NK-92 (cell line): Measurements from ENCODE around the gene CD70.
"Not testable (repeated sequence)": the region's sequence is repeated elsewhere in the genome, so short reads cannot be mapped to it uniquely, and the experiment has no call there.

ENCODE experiments used
- DNase-seq: peaks from one replicate; lab custom pipeline; 2025; ENCODE audit not compliant: unreplicated experiment; lab: John Stamatoyannopoulos, UW

The CD70 gene

GRCh38 chr19:6572217-6572616, 18.7 kb downstream of the CD70 start:
- DNase-seq = no peak

DNA sequence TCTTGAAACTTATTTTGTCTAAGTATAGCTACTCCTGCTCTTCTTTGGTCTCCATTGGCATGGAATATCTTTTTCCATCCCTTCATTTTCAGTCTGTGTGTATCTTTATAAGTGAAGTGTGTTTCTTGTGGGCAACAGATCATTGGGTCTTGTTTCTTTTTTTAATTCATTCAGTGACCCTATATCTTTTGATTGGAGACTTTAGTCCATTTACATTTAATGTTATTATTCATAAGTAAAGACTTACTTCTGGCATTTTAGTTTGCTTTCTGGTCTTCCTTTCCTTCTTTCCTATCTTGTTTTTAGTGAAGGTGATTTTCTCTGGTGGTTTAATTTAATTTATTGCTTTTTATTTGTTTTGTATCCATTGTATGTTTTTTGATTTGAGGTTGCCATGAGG, 19.8 kb downstream of the CD70 start:
- no peak for DNase-seq

DNA sequence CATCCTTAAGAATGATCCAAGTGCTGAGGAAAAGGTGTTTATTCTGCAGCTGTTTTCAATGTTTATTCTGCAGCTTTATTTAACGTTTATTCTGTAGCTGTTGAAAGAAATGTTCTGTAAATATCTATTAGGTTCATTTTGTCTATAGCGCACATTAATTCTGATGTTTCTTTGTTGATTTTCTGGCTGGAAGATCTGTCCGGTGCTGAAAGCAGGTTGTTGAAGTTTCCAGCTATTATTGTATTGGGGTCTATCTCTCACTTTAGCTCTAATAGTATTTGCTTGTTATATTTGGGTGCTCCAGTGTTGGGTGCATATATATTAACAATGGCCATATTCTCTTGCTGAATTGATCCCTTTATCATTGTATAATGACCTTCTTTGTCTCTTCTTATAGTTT, 20.2 kb downstream of the CD70 start:
- DNase-seq = no peak

DNA sequence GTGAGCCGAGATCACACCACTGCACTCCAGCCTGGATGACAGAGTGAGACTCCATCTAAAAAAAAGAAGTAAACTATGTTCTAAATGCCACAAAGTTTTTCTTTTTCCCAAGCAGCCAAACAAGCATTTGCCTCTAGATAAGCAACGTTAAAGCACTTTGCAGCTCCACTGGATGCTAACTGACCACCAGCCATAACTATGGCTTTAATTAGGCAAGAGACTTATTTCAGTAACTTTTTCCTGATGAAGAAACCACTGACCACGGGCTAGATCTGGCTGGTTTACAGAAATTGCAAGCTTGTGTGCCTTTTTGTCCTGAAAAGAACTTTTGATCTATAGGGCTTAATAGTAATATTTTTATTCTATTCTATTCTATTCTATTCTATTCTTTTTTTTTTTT, 22.1 kb downstream of the CD70 start:
- no peak for DNase-seq

GRCh38 chr19:6568010-6568526, 22.9 kb downstream of the CD70 start:
- no peak for DNase-seq

GRCh38 chr19:6566727-6567126, 24.2 kb downstream of the CD70 start:
- DNase-seq = not testable (repeated sequence)

- DNase-seq = no peak
Observed at GRCh38 chr19:6564393-6564792, 26.6 kb downstream of the CD70 start.

GRCh38 chr19:6562437-6562836, 28.5 kb downstream of the CD70 start:
- DNase-seq = not testable (repeated sequence)

GRCh38 chr19:6556480-6557195, 34.3 kb downstream of the CD70 start:
- no peak for DNase-seq

DNA sequence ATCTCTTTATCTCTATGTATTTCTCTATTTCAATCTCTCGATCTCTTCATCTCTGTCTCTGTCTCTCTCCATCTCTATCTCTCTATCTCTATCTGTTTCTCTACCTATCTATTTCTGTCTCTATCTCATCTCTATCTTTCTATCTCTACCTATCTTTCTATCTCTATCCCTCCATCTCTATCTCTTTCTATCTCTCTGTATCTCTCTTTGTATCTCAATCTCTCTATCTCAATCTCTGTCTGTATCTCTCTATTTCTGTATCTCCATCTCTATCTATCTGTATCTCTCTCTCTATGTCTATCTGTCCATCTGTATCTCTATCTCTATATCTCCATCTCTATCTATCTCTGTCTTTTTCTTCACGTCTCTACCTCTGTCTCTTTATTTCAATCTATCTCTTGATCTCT, 34.9 kb downstream of the CD70 start:
- no peak for DNase-seq

DNA sequence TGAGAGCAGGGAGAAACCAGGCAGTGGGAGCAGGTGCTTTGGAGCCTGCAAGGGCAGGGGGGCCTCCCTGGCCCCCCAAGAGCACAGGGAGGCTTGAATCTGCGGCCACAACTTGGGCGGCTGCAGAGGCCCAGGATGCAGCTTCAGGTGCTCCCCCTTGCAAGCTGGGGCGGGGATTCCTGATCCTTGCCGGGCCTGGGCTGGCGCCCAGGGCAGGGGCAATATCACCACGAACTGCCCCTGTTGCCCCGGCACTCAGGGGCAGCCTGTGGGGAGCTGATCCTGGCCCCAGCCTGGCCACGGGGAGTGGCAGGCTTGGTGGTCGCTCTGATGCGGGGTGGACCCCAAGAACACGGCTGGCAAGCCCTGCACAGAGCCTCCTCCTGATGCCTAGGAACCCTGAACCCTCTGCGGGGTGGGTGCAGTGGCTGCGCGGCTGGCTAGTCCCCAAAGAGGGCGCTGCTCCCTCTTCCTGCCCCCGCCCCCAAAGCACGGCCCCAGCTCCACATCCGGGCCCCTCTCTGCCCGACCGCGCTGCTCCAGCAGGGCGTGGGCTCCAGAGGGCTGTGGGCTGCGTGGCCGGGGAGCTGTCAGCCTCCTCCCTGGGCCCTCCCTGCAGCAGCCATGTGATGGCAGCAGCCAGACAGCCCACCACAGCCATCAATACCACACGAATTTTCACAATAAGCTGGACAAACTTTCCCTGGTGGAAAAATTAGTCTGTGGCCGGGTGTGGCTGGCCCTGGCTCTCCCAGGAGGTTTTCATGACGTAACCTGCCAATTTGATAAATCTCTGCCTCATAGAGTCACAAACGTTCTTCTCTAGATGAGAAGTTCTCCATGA, 39.1 kb downstream of the CD70 start:
- DNase-seq = no peak

DNA sequence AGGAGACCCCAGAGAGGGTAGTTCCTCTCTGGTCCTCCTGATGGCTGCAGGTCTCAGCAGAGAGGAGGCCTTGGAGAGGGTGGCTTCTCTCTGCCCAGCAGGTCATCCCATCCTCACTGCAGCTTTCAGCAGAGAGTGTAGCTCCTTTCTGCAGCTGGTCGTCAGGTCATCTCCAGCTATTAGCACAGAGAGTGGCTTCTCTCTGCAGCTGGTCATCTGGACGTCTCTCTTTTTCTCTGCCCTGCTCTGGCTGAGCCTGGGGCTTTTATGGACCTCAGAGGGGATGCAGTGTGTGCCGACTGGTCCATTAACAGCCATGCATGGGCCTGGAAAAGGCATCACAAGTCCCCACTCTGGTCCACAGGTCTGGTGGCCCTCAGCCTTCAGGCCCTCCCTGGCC, 39.9 kb downstream of the CD70 start:
- no peak for DNase-seq

GRCh38 chr19:6550679-6551078, 40.3 kb downstream of the CD70 start:
- DNase-seq = not testable (repeated sequence)

- no peak for DNase-seq
Observed at GRCh38 chr19:6543866-6544347, 47.0 kb downstream of the CD70 start.

DNA sequence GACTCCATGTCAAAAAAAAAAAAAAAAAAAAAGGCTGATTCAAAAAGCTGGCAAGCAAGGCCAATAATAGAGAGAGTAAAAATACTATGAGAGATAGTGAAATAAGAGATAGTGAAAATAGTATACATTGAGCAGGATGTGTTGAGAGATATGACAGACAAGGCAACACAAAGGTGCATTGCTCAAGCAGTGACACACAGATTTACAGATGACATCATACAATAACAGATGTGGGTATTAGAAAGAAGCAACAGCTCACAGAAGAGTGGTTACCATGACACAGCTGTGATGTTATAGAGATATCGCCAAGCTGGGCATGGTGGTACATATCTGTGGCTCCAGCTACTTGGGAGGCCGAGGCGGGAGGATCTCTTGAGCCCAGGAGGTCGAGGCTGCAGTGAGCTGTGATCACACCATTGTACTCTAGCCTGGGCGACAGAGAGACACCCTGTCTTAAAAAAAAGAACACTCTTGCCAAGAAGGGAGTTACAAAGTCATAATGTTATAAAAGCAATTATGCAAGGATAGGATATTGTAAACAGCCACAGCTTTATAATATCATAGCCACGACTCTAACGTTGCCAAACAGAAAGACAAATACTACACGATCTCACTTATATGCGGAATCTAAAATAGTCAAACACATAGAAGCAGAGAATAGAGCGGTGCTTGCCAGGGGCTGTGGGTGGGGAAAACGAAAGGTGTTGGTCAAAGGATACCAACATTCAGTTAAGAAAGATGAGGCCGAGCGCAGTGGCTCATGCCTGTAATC, 49.8 kb downstream of the CD70 start:
- no peak for DNase-seq

- no peak for DNase-seq
Observed at GRCh38 chr19:6539514-6539913, 51.4 kb downstream of the CD70 start.
